DND-41 (cell line): ENCODE data around the gene KCNJ16.

Source experiments
- ATAC-seq: fragments of 200-7000 bp; cut with Tn5 transposase; 3 replicates; pipeline ENCODE4 v1.9.1; 2021; ENCODE audit warnings: low read depth; ENCODE audit not compliant: insufficient read depth
- DNase-seq: peaks from one replicate; pipeline ENCODE4 v3.0.0-alpha.2; 2020
- H2AFZ ChIP-seq: 2 replicates; pipeline ENCODE4 v1.6.0; 2012; ENCODE audit warnings: low read depth, low read length
- H3K27ac ChIP-seq: 2 replicates; pipeline ENCODE4 v1.5.1; 2012; ENCODE audit warnings: low read length, inconsistent platforms
- H3K27me3 ChIP-seq: fragments of 200-600 bp; sonication (generic); 2 replicates; pipeline ENCODE4 v1.6.0; 2012; ENCODE audit warnings: low read length, mild to moderate bottlenecking, inconsistent platforms; ENCODE audit not compliant: insufficient read depth, poor library complexity
- H3K36me3 ChIP-seq: 2 replicates; pipeline ENCODE4 v1.5.1; 2012; ENCODE audit warnings: low read length, inconsistent platforms; ENCODE audit not compliant: insufficient read depth
- H3K4me1 ChIP-seq: 2 replicates; pipeline ENCODE4 v1.5.1; 2012; ENCODE audit warnings: mild to moderate bottlenecking, low read length; ENCODE audit not compliant: insufficient read depth
- H3K4me2 ChIP-seq: 2 replicates; pipeline ENCODE4 v1.6.0; 2012; ENCODE audit warnings: mild to moderate bottlenecking, moderate library complexity, low read length, inconsistent platforms; ENCODE audit not compliant: insufficient read depth
- H3K4me3 ChIP-seq, 2 experiments: fragments of 200-600 bp in 1 of 2; shearing (Covaris generic) in 1 of 2; 2 replicates each; pipeline ENCODE4 v1.5.1; 2012 to 2016; ENCODE audit warnings: inconsistent platforms in 2 of 2, low read length in 2 of 2, mild to moderate bottlenecking in 2 of 2, low read depth in 1 of 2, moderate library complexity in 1 of 2
- H3K79me2 ChIP-seq: 2 replicates; pipeline ENCODE4 v1.6.0; 2012; ENCODE audit warnings: low read length, inconsistent platforms; ENCODE audit not compliant: insufficient read depth
- H3K9ac ChIP-seq: 2 replicates; pipeline ENCODE4 v1.6.0; 2012; ENCODE audit warnings: low read depth, mild to moderate bottlenecking, inconsistent platforms, low read length, moderate library complexity
- H3K9me3 ChIP-seq: 2 replicates; pipeline ENCODE4 v1.5.1; 2012; ENCODE audit warnings: low read length, moderate library complexity, mild to moderate bottlenecking, inconsistent platforms; ENCODE audit not compliant: insufficient read depth, severe bottlenecking
- H4K20me1 ChIP-seq: 2 replicates; pipeline ENCODE4 v1.6.0; 2012; ENCODE audit warnings: low read length; ENCODE audit not compliant: insufficient read depth
- CTCF ChIP-seq: IDR thresholded peaks from 2 replicates; pipeline ENCODE4 v1.5.1; 2012; ENCODE audit warnings: borderline replicate concordance, low read length, moderate library complexity, mild to moderate bottlenecking; ENCODE audit not compliant: poor library complexity, severe bottlenecking; ENCODE audit errors: extremely low read depth
- EZH2 ChIP-seq: IDR thresholded peaks from 3 replicates; pipeline ENCODE4 v1.6.1; 2012; ENCODE audit warnings: borderline replicate concordance, low read depth, mild to moderate bottlenecking, moderate library complexity, low read length, inconsistent platforms; ENCODE audit not compliant: severe bottlenecking

KCNJ16 gene

DNA sequence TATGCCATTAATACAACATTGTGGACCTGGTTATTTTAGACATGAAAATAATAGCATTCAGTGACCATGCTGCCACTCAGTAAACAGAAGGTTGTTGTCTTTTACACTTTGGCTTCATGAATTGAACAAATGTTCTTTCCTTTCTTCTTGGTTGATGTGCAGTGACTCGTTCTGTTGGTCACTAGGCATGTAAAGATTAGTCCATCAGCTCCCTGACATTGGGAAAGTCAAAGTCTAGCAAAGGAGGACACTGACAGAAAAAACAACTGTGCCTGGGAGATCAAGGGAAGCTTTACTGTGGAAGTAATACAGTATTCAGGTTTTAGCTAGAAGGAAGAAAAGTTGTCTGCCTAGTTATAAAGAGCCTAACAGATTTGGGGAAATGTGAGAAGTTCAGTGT, 6.9 kb downstream of the KCNJ16 start:
- Histone ChIP-seq H3K4me2 (no peak overlapping the region), H3K79me2 (no peaks in the 10 kb centered on the region), H3K27ac (no peak overlapping the region), H4K20me1 (no peaks in the 10 kb centered on the region), H3K4me3 (no peak overlapping the region), H2AFZ (no peak overlapping the region), H3K4me1 (no peaks in the 10 kb centered on the region), H3K36me3 (no peaks in the 10 kb centered on the region), H3K9me3 (no peaks in the 10 kb centered on the region), H3K27me3 (no peaks in the 10 kb centered on the region), H3K9ac (no peak overlapping the region)
- no peak for DNase-seq
- TF ChIP-seq EZH2 (no peak), CTCF (no peak)
- no peak for ATAC-seq

- Histone ChIP-seq H3K9me3 (no peaks in the 10 kb centered on the region), H3K4me2 (no peak overlapping the region), H3K4me3 (no peak overlapping the region), H3K79me2 (no peaks in the 10 kb centered on the region), H3K27ac (no peak overlapping the region), H3K4me1 (no peaks in the 10 kb centered on the region), H3K9ac (no peak overlapping the region), H4K20me1 (no peaks in the 10 kb centered on the region), H2AFZ (no peak overlapping the region), H3K36me3 (no peaks in the 10 kb centered on the region), H3K27me3 (no peaks in the 10 kb centered on the region)
- DNase-seq (no peak), ATAC-seq (no peak)
- TF ChIP-seq CTCF (no peak), EZH2 (no peak)
Measured at GRCh38 chr17:70084476-70084875, 9.5 kb downstream of the KCNJ16 start.

DNA sequence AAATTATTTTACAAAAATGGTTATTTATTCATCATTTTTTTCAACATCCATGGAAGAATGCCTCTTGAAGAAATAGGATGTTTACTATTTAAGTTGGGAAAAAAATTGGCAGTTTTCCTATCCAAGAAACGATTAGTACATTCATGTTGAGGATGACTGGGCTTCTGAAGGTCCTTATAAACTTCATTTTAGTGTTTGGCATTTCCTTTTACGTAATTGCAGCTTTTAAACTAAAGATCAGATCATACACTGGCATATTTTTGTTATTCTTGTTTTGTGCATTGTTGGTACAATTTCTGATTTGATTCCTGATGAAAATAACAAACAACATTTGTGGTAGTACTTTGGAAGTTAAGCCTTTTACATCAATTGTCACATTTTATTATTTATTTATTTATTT, 11.5 kb downstream of the KCNJ16 start:
- Histone ChIP-seq H3K9me3 (no peaks in the 10 kb centered on the region), H3K79me2 (no peaks in the 10 kb centered on the region), H2AFZ (no peak overlapping the region), H3K27ac (no peak overlapping the region), H3K9ac (no peak overlapping the region), H3K36me3 (no peaks in the 10 kb centered on the region), H3K4me1 (no peaks in the 10 kb centered on the region), H3K4me2 (no peak overlapping the region), H3K27me3 (no peaks in the 10 kb centered on the region), H3K4me3 (no peak overlapping the region), H4K20me1 (no peaks in the 10 kb centered on the region)
- no peak for TF ChIP-seq EZH2
- TF ChIP-seq CTCF: no peak
- no peak for ATAC-seq
- no peak for DNase-seq
